Testis (tissue), 2 donors: ENCODE measurements around the gene TESPA1.

Source experiments
- POLR2A ChIP-seq: fragments of 450-650 bp; IDR thresholded peaks from one replicate; pipeline ENCODE4 v1.6.1; 2017; ENCODE audit warnings: antibody characterized with exemption, mild to moderate bottlenecking, moderate library complexity
- TF ChIP-seq, protein P1 (sequence below), 3 experiments: fragments of 450-650 bp in 2 of 3; fragments of 200-600 bp in 1 of 3; sonication (generic) in 1 of 3; IDR thresholded peaks; one replicate each; pipeline ENCODE4 v1.5.1; 2016 to 2019; ENCODE audit warnings: antibody characterized with exemption in 3 of 3, mild to moderate bottlenecking in 2 of 3, moderate library complexity in 1 of 3

DNA sequence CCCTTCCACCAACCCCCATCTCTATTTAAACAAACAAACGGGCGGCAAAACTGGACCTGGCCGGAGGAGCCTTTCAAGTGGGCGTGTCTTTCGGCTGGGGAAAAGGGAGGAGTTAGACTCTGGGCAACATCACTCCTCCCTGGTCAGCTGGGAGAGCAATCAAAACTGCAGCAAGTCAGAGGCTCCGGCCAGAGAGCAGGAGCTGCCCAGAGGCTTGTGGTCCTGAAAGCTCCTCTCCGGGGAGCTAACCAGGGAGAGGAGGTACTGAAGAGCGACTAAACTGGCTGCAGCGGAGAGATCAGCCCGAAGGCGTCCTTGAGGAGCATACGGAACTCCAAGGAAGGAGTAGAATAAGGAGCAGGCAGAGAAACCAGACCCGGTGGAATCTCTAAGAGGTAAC lies 35.2 kb upstream of the TESPA1 start, which contains the start of gene NEUROD4:
- TF ChIP-seq, protein P1, sequence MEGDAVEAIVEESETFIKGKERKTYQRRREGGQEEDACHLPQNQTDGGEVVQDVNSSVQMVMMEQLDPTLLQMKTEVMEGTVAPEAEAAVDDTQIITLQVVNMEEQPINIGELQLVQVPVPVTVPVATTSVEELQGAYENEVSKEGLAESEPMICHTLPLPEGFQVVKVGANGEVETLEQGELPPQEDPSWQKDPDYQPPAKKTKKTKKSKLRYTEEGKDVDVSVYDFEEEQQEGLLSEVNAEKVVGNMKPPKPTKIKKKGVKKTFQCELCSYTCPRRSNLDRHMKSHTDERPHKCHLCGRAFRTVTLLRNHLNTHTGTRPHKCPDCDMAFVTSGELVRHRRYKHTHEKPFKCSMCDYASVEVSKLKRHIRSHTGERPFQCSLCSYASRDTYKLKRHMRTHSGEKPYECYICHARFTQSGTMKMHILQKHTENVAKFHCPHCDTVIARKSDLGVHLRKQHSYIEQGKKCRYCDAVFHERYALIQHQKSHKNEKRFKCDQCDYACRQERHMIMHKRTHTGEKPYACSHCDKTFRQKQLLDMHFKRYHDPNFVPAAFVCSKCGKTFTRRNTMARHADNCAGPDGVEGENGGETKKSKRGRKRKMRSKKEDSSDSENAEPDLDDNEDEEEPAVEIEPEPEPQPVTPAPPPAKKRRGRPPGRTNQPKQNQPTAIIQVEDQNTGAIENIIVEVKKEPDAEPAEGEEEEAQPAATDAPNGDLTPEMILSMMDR (IDR thresholded peaks at IDR 0.05): no peak
- no peak for TF ChIP-seq POLR2A
